Neural cell (in vitro differentiated cells): ENCODE measurements around the gene PROK1. TPM values are rescaled to one million over a fixed set of nuclear protein-coding genes. Genes with fewer than 3 reads are reported as not detected.

Source experiments
- H2AFZ ChIP-seq: fragments of 200-600, 300-800 bp; sonication (generic), shearing (Covaris generic); 2 replicates; pipeline ENCODE4 v1.6.0; 2014; ENCODE audit warnings: low read depth, mild to moderate bottlenecking, antibody characterized with exemption, low read length, moderate library complexity
- H3F3A ChIP-seq: fragments of 200-600 bp; shearing (Covaris generic); 2 replicates; pipeline ENCODE4 v1.6.1; 2016; ENCODE audit warnings: mild to moderate bottlenecking, moderate library complexity, mixed read lengths, antibody characterized with exemption, low read length; ENCODE audit not compliant: insufficient read depth, poor library complexity, severe bottlenecking
- H3K27ac ChIP-seq: fragments of 200-600, 300-800 bp; sonication (generic), shearing (Covaris generic); 2 replicates; pipeline ENCODE4 v1.5.1; 2014; ENCODE audit warnings: mild to moderate bottlenecking, low read length, moderate library complexity
- H3K27me3 ChIP-seq: fragments of 300-800, 200-600 bp; sonication (generic), shearing (Covaris generic); 2 replicates; pipeline ENCODE4 v1.6.0; 2014; ENCODE audit warnings: mild to moderate bottlenecking, low read depth, low read length, moderate library complexity; ENCODE audit not compliant: insufficient read depth
- H3K36me3 ChIP-seq: fragments of 300-800, 200-600 bp; sonication (generic), shearing (Covaris generic); 2 replicates; pipeline ENCODE4 v1.5.1; 2014; ENCODE audit warnings: mild to moderate bottlenecking, antibody characterized with exemption, low read length, moderate library complexity; ENCODE audit not compliant: insufficient read depth
- H3K4me2 ChIP-seq: fragments of 300-800, 200-600 bp; sonication (generic), shearing (Covaris generic); 2 replicates; pipeline ENCODE4 v1.6.0; 2014; ENCODE audit warnings: mild to moderate bottlenecking, low read length
- H3K4me3 ChIP-seq: fragments of 300-800, 200-600 bp; sonication (generic), shearing (Covaris generic); 2 replicates; pipeline ENCODE4 v1.5.1; 2014; ENCODE audit warnings: mild to moderate bottlenecking, low read length, moderate library complexity
- H3K79me2 ChIP-seq: fragments of 200-600 bp; shearing (Covaris generic); replicated peaks from 2 replicates; pipeline ENCODE4 v1.6.0; 2014; ENCODE audit warnings: mild to moderate bottlenecking, low read length, moderate library complexity; ENCODE audit not compliant: insufficient read depth
- H3K9ac ChIP-seq: fragments of 300-800, 200-600 bp; sonication (generic), shearing (Covaris generic); 2 replicates; pipeline ENCODE4 v1.6.1; 2016; ENCODE audit warnings: mild to moderate bottlenecking, low read length, mixed read lengths
- H3K9me2 ChIP-seq: fragments of 200-600 bp; shearing (Covaris generic); 2 replicates; pipeline ENCODE4 v1.6.1; 2016; ENCODE audit warnings: mild to moderate bottlenecking, low read length, mixed read lengths; ENCODE audit not compliant: insufficient read depth
- H3K9me3 ChIP-seq: fragments of 200-600, 300-800 bp; sonication (generic), shearing (Covaris generic); 2 replicates; pipeline ENCODE4 v1.6.1; 2016; ENCODE audit warnings: mild to moderate bottlenecking, mixed run types, low read length, moderate library complexity, mixed read lengths
- H4K20me1 ChIP-seq: fragments of 200-600 bp; shearing (Covaris generic); 2 replicates; pipeline ENCODE4 v1.6.1; 2016; ENCODE audit warnings: mild to moderate bottlenecking, mixed run types; ENCODE audit not compliant: insufficient read depth
- EP300 ChIP-seq: fragments of 450-650 bp; conservative IDR thresholded peaks from 2 replicates; pipeline ENCODE4 v1.6.1; 2014; ENCODE audit warnings: antibody characterized with exemption, mild to moderate bottlenecking, moderate library complexity; ENCODE audit not compliant: poor library complexity, severe bottlenecking
- EZH2 ChIP-seq: fragments of 200-600, 300-800 bp; shearing (Covaris generic), sonication (generic); IDR thresholded peaks from 2 replicates; pipeline ENCODE4 v1.6.1; 2014; ENCODE audit warnings: antibody characterized with exemption, low read length, borderline replicate concordance, mild to moderate bottlenecking; ENCODE audit not compliant: insufficient read depth, poor library complexity, severe bottlenecking
- MXI1 ChIP-seq: fragments of 450-650 bp; conservative IDR thresholded peaks from 2 replicates; pipeline ENCODE4 v1.6.1; 2014; ENCODE audit warnings: antibody characterized with exemption, mild to moderate bottlenecking; ENCODE audit not compliant: poor library complexity, severe bottlenecking
- POLR2AphosphoS5 ChIP-seq: IDR thresholded peaks from 2 replicates; pipeline ENCODE4 v1.6.1; 2012
- RAD21 ChIP-seq: fragments of 450-650 bp; conservative IDR thresholded peaks from 2 replicates; pipeline ENCODE4 v1.6.1; 2014; ENCODE audit warnings: antibody characterized with exemption, mild to moderate bottlenecking, moderate library complexity
- SMC3 ChIP-seq: fragments of 450-650 bp; conservative IDR thresholded peaks from 2 replicates; pipeline ENCODE4 v1.6.1; 2014; ENCODE audit warnings: antibody characterized with exemption, mild to moderate bottlenecking, moderate library complexity; ENCODE audit not compliant: poor library complexity
- TAF1 ChIP-seq: IDR thresholded peaks from 2 replicates; pipeline ENCODE4 v1.6.1; 2012; ENCODE audit warnings: low read depth
- polyA plus RNA-seq: library from polyadenylated mRNA; depleted of rRNA; stranded (reverse); fragments of >200 nt; gene quantifications from 2 replicates; pipeline ENCODE4 v1.2.3, GENCODE V29; 2014
- TF ChIP-seq, protein P1 (sequence below): IDR thresholded peaks from 2 replicates; pipeline ENCODE4 v1.6.1; 2012; ENCODE audit warnings: borderline replicate concordance
- TF ChIP-seq, protein P2 (sequence below): fragments of 450-650 bp; IDR thresholded peaks from 2 replicates; pipeline ENCODE4 v1.5.1; 2014; ENCODE audit warnings: antibody characterized with exemption, mild to moderate bottlenecking, moderate library complexity; ENCODE audit not compliant: poor library complexity, severe bottlenecking

The PROK1 gene
- polyA plus RNA-seq, 1 donor from 2014 or later = 0.54 TPM

DNA sequence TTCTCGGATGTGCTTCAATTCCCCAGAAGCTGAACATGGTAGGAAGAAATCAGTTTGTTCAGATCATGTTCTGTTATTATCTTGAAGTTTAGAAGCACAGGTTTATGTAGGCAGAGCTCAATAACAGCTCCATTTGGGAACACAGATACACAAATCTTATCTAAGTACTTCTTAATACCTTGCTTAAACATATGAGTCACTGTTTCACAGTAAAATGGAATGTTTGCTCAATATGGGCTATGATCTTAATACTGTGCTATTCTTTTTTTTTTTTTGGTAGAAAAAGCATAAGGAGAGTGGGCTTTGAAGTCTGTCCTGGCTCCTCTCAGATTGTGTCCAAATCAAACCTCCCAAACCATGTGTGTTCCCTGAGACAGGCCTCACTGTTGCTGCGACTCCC lies 13.4 kb downstream of the PROK1 start:
- Histone ChIP-seq H2AFZ (no peak overlapping the region), H3K27me3 (no peaks in the 10 kb centered on the region), H3K9me2 (no peaks in the 10 kb centered on the region), H3K4me3 (no peak overlapping the region), H3K4me2 (no peak overlapping the region), H3F3A (no peaks in the 10 kb centered on the region), H3K9me3 (no peaks in the 10 kb centered on the region), H3K79me2 (no peaks in the 10 kb centered on the region), H3K9ac (no peak overlapping the region), H3K27ac (no peak overlapping the region), H3K36me3 (no peaks in the 10 kb centered on the region), H4K20me1 (no peaks in the 10 kb centered on the region)
- TF ChIP-seq SMC3 (no peak), RAD21 (no peak)
- TF ChIP-seq, protein P1, sequence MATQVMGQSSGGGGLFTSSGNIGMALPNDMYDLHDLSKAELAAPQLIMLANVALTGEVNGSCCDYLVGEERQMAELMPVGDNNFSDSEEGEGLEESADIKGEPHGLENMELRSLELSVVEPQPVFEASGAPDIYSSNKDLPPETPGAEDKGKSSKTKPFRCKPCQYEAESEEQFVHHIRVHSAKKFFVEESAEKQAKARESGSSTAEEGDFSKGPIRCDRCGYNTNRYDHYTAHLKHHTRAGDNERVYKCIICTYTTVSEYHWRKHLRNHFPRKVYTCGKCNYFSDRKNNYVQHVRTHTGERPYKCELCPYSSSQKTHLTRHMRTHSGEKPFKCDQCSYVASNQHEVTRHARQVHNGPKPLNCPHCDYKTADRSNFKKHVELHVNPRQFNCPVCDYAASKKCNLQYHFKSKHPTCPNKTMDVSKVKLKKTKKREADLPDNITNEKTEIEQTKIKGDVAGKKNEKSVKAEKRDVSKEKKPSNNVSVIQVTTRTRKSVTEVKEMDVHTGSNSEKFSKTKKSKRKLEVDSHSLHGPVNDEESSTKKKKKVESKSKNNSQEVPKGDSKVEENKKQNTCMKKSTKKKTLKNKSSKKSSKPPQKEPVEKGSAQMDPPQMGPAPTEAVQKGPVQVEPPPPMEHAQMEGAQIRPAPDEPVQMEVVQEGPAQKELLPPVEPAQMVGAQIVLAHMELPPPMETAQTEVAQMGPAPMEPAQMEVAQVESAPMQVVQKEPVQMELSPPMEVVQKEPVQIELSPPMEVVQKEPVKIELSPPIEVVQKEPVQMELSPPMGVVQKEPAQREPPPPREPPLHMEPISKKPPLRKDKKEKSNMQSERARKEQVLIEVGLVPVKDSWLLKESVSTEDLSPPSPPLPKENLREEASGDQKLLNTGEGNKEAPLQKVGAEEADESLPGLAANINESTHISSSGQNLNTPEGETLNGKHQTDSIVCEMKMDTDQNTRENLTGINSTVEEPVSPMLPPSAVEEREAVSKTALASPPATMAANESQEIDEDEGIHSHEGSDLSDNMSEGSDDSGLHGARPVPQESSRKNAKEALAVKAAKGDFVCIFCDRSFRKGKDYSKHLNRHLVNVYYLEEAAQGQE = no peak

DNA sequence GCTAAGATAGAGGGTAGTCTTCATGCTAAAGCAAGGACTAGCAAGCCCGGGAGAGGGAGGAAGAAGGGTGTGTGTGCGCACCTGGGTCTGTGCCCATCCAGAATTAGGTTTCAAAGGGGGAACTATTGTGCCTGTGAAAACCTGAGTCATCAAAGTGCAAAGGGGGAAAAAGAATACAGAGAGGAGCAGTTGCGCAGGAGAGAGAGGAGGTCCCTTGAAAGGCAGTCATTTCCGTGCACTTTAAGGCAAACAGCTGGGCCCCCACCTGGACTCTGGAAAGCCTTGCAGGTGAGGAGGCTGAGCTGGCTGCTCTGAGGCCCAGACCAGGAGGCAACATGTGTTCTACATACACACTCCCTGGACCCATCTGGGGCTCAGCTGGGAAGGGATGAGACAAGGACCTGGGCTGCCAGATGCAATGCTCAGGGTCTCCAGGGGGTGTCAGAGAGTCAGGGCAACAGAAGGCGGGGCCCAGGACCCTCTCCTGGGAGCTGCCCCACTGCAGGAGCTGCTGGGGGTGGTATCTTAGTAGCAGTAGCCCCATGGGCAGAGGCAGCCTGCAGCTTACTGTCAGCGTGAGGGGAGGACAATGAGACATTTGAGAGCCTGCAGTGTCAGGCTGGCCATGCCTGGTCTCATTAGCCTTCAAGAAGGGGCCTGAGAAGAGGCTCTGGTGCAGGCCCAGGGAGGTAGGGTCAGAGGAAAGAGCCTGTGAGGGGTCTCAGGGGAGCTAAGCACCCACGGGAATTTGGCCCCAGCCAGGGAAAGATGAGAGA lies 14.3 kb downstream of the PROK1 start:
- no peak overlapping the region for H3K4me2 ChIP-seq
- H4K20me1 ChIP-seq = no peaks in the 10 kb centered on the region
- H3K36me3 ChIP-seq = no peaks in the 10 kb centered on the region
- no peak overlapping the region for H2AFZ ChIP-seq
- H3K27me3 ChIP-seq = no peaks in the 10 kb centered on the region
- H3K27ac ChIP-seq = no peak overlapping the region
- no peaks in the 10 kb centered on the region for H3K9me3 ChIP-seq
- TF ChIP-seq SMC3 (no peak), EP300 (no peak), MXI1 (no peak), POLR2AphosphoS5 (no peak), TAF1 (no peak), EZH2 (no peak), RAD21 (no peak)
- TF ChIP-seq, protein P1 = no peak
- TF ChIP-seq, protein P2, sequence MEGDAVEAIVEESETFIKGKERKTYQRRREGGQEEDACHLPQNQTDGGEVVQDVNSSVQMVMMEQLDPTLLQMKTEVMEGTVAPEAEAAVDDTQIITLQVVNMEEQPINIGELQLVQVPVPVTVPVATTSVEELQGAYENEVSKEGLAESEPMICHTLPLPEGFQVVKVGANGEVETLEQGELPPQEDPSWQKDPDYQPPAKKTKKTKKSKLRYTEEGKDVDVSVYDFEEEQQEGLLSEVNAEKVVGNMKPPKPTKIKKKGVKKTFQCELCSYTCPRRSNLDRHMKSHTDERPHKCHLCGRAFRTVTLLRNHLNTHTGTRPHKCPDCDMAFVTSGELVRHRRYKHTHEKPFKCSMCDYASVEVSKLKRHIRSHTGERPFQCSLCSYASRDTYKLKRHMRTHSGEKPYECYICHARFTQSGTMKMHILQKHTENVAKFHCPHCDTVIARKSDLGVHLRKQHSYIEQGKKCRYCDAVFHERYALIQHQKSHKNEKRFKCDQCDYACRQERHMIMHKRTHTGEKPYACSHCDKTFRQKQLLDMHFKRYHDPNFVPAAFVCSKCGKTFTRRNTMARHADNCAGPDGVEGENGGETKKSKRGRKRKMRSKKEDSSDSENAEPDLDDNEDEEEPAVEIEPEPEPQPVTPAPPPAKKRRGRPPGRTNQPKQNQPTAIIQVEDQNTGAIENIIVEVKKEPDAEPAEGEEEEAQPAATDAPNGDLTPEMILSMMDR = no peak
- H3K9ac ChIP-seq = no peak overlapping the region
- no peak overlapping the region for H3K4me3 ChIP-seq
- no peaks in the 10 kb centered on the region for H3K9me2 ChIP-seq
- no peaks in the 10 kb centered on the region for H3K79me2 ChIP-seq
- H3F3A ChIP-seq = no peaks in the 10 kb centered on the region
